HEK293 (cell line): ENCODE data around the gene CHRNE.

ENCODE experiments used
- CTCF ChIA-PET: fragments of 350-600 bp; formaldehyde crosslinking; extraction: SDS; loops from one replicate; lab custom pipeline; 2021; ENCODE audit warnings: antibody characterized with exemption; lab: Yijun Ruan, JAX
- POLR2A ChIA-PET: fragments of 300-600 bp; formaldehyde crosslinking; extraction: SDS; loops from one replicate; lab custom pipeline; 2020; ENCODE audit warnings: antibody characterized with exemption, inconsistent platforms; lab: Yijun Ruan, JAX
- H3K27ac ChIP-seq: fragments of 200-500 bp; sonication (Bioruptor generic); 2 replicates; pipeline ENCODE4 v1.5.1; 2014; ENCODE audit warnings: low read depth, low read length, control low read depth, inconsistent platforms; ENCODE audit errors: extremely low read depth
- H3K36me3 ChIP-seq, 2 experiments: fragments of 200-500 bp in 1 of 2; sonication (Bioruptor generic) in 1 of 2; 1 replicate in 1 of 2; 2 replicates in 1 of 2; pipeline ENCODE4 v1.5.1; 2014 to 2017; ENCODE audit warnings: inconsistent platforms in 2 of 2, low read length in 2 of 2; ENCODE audit not compliant: control insufficient read depth in 2 of 2, insufficient read depth in 1 of 2
- H3K4me1 ChIP-seq: fragments of 200-500 bp; sonication (Bioruptor generic); 2 replicates; pipeline ENCODE4 v1.5.1; 2014; ENCODE audit warnings: mild to moderate bottlenecking, low read length, inconsistent platforms; ENCODE audit not compliant: control insufficient read depth, insufficient read depth
- H3K4me3 ChIP-seq: 2 replicates; pipeline ENCODE4 v1.5.1; 2011; ENCODE audit warnings: low read depth, mild to moderate bottlenecking, control low read depth, low read length, moderate library complexity
- H3K9me3 ChIP-seq: fragments of 200-500 bp; sonication (Bioruptor generic); 2 replicates; pipeline ENCODE4 v1.5.1; 2014; ENCODE audit warnings: low read depth, low read length, inconsistent platforms; ENCODE audit not compliant: control insufficient read depth, insufficient read depth
- FEZF1 ChIP-seq: fragments of 450-650 bp; formaldehyde crosslinking; IDR thresholded peaks from 2 replicates; pipeline ENCODE4 v1.5.1; 2016; ENCODE audit warnings: missing biosample characterization, missing genetic modification characterization
- HOXD13 ChIP-seq: sonication (generic); formaldehyde crosslinking; IDR thresholded peaks from 2 replicates; pipeline ENCODE4 v1.8.0; 2022; ENCODE audit warnings: missing genetic modification reagents, borderline replicate concordance
- KLF1 ChIP-seq: fragments of 450-650 bp; formaldehyde crosslinking; IDR thresholded peaks from 2 replicates; pipeline ENCODE4 v1.5.1; 2016; ENCODE audit warnings: missing biosample characterization, missing genetic modification characterization
- KLF8 ChIP-seq: fragments of 450-650 bp; formaldehyde crosslinking; IDR thresholded peaks from 2 replicates; pipeline ENCODE4 v1.5.1; 2016; ENCODE audit warnings: missing biosample characterization, missing genetic modification characterization
- SETDB1 ChIP-seq: IDR thresholded peaks from one replicate; pipeline ENCODE4 v1.6.1; 2017; ENCODE audit warnings: mild to moderate bottlenecking, low read length, moderate library complexity, mixed read lengths; ENCODE audit not compliant: insufficient read length
- SP2 ChIP-seq: fragments of 450-650 bp; formaldehyde crosslinking; IDR thresholded peaks from 2 replicates; pipeline ENCODE4 v1.5.1; 2016; ENCODE audit warnings: missing biosample characterization, missing genetic modification characterization
- SP3 ChIP-seq: fragments of 450-650 bp; formaldehyde crosslinking; IDR thresholded peaks from 2 replicates; pipeline ENCODE4 v1.5.1; 2016; ENCODE audit warnings: missing biosample characterization, missing genetic modification characterization
- WT1 ChIP-seq: fragments of 450-650 bp; formaldehyde crosslinking; IDR thresholded peaks from 2 replicates; pipeline ENCODE4 v1.5.1; 2016; ENCODE audit warnings: missing biosample characterization, missing genetic modification characterization
- ZBTB20 ChIP-seq: fragments of 450-650 bp; formaldehyde crosslinking; IDR thresholded peaks from 2 replicates; pipeline ENCODE4 v1.5.1; 2016; ENCODE audit warnings: missing biosample characterization, missing genetic modification characterization
- ZBTB8A ChIP-seq: fragments of 450-650 bp; formaldehyde crosslinking; IDR thresholded peaks from 2 replicates; pipeline ENCODE4 v1.5.1; 2016; ENCODE audit warnings: missing biosample characterization, missing genetic modification characterization
- ZFP37 ChIP-seq: fragments of 450-650 bp; formaldehyde crosslinking; IDR thresholded peaks from 2 replicates; pipeline ENCODE4 v1.5.1; 2016; ENCODE audit warnings: missing biosample characterization, missing genetic modification characterization
- ZIC2 ChIP-seq: fragments of 450-650 bp; formaldehyde crosslinking; IDR thresholded peaks from 2 replicates; pipeline ENCODE4 v1.5.1; 2016; ENCODE audit warnings: missing biosample characterization, missing genetic modification characterization
- ZNF10 ChIP-seq: fragments of 450-650 bp; formaldehyde crosslinking; IDR thresholded peaks from 2 replicates; pipeline ENCODE4 v1.5.1; 2017; ENCODE audit warnings: missing biosample characterization, missing genetic modification characterization
- ZNF138 ChIP-seq: fragments of 450-650 bp; formaldehyde crosslinking; IDR thresholded peaks from 2 replicates; pipeline ENCODE4 v1.5.1; 2016; ENCODE audit warnings: missing biosample characterization, missing genetic modification characterization, borderline replicate concordance
- ZNF184 ChIP-seq: fragments of 450-650 bp; IDR thresholded peaks from 2 replicates; pipeline ENCODE4 v1.5.1; 2018; ENCODE audit warnings: missing biosample characterization, mild to moderate bottlenecking, missing genetic modification characterization
- ZNF19 ChIP-seq: fragments of 450-650 bp; formaldehyde crosslinking; IDR thresholded peaks from 2 replicates; pipeline ENCODE4; 2016; ENCODE audit warnings: missing biosample characterization, missing genetic modification characterization, low read depth
- ZNF266 ChIP-seq: fragments of 450-650 bp; formaldehyde crosslinking; IDR thresholded peaks from 2 replicates; pipeline ENCODE4 v1.5.1; 2016; ENCODE audit warnings: missing biosample characterization, missing genetic modification characterization, low read depth
- ZNF280D ChIP-seq: fragments of 450-650 bp; formaldehyde crosslinking; IDR thresholded peaks from 2 replicates; pipeline ENCODE4 v1.5.1; 2016; ENCODE audit warnings: missing biosample characterization, missing genetic modification characterization
- ZNF302 ChIP-seq: fragments of 450-650 bp; formaldehyde crosslinking; IDR thresholded peaks from 2 replicates; pipeline ENCODE4 v1.5.1; 2016; ENCODE audit warnings: missing biosample characterization, missing genetic modification characterization, low read depth
- ZNF335 ChIP-seq: fragments of 450-650 bp; formaldehyde crosslinking; conservative IDR thresholded peaks from 2 replicates; pipeline ENCODE4 v1.5.1; 2016; ENCODE audit warnings: missing biosample characterization, missing genetic modification characterization
- ZNF350 ChIP-seq: fragments of 450-650 bp; formaldehyde crosslinking; IDR thresholded peaks from 2 replicates; pipeline ENCODE4 v1.5.0; 2017; ENCODE audit warnings: missing biosample characterization, mild to moderate bottlenecking, missing genetic modification characterization
- ZNF394 ChIP-seq: fragments of 450-650 bp; formaldehyde crosslinking; IDR thresholded peaks from 2 replicates; pipeline ENCODE4 v1.5.1; 2016; ENCODE audit warnings: missing biosample characterization, missing genetic modification characterization, mild to moderate bottlenecking, moderate library complexity, borderline replicate concordance
- ZNF544 ChIP-seq: fragments of 450-650 bp; formaldehyde crosslinking; IDR thresholded peaks from 2 replicates; pipeline ENCODE4 v1.5.0; 2017; ENCODE audit warnings: missing biosample characterization, missing genetic modification characterization
- ZNF600 ChIP-seq: fragments of 450-650 bp; formaldehyde crosslinking; IDR thresholded peaks from 2 replicates; pipeline ENCODE4 v1.5.1; 2016; ENCODE audit warnings: missing biosample characterization, missing genetic modification characterization
- ZNF623 ChIP-seq: fragments of 450-650 bp; formaldehyde crosslinking; IDR thresholded peaks from 2 replicates; pipeline ENCODE4 v1.5.1; 2016; ENCODE audit warnings: missing biosample characterization, missing genetic modification characterization
- ZSCAN23 ChIP-seq: fragments of 450-650 bp; formaldehyde crosslinking; IDR thresholded peaks from 2 replicates; pipeline ENCODE4 v1.5.1; 2016; ENCODE audit warnings: missing biosample characterization, missing genetic modification characterization
- TF ChIP-seq, protein P1 (sequence below): fragments of 450-650 bp; formaldehyde crosslinking; IDR thresholded peaks from 2 replicates; pipeline ENCODE4 v1.5.1; 2016; ENCODE audit warnings: missing biosample characterization, missing genetic modification characterization
- TF ChIP-seq, protein P2 (sequence below): fragments of 450-650 bp; formaldehyde crosslinking; IDR thresholded peaks from 2 replicates; pipeline ENCODE4 v1.5.1; 2016; ENCODE audit warnings: missing biosample characterization, missing genetic modification characterization

CHRNE gene

GRCh38 chr17:4944554-4945175, 41.8 kb upstream of the CHRNE start:
- no peak overlapping the region for H3K4me3 ChIP-seq
- CTCF ChIA-PET = interaction anchor here (0.6 to 1.3 kb wide), 3 partner anchors 22 to 118 kb away, joined by 3 to 5 read pairs (median 3); partner anchors contain the start of gene CHRNE
- POLR2A ChIA-PET = interaction anchor here (0.6 to 17.9 kb wide), 5 partner anchors 10 to 77 kb away, joined by 3 to 358 read pairs (median 8); partner anchors contain the start of genes GP1BA and SPAG7
- H3K27ac ChIP-seq = peak overlapping the region; percentile 99
- 0 out of 2 replicates have a peak, but pooled peaks have one; percentile 49 for TF ChIP-seq ZNF394 (tag by site-specific recombination)
- TF ChIP-seq ZBTB20 = no peak
- peak; percentile 44 for TF ChIP-seq ZNF335 (tag by site-specific recombination)
- 0 out of 2 replicates have a peak, but pooled peaks have one; percentile 1 for TF ChIP-seq ZNF10 (tag by site-specific recombination)
- TF ChIP-seq, all 188 proteins: peak for 3
- Histone ChIP-seq H3K4me1 (peaks cover 19% of the 10 kb centered on the region), H3K9me3 (no peaks in the 10 kb centered on the region), H3K36me3 (peaks cover 38 to 60% of the 10 kb centered on the region in 2 experiments)

DNA sequence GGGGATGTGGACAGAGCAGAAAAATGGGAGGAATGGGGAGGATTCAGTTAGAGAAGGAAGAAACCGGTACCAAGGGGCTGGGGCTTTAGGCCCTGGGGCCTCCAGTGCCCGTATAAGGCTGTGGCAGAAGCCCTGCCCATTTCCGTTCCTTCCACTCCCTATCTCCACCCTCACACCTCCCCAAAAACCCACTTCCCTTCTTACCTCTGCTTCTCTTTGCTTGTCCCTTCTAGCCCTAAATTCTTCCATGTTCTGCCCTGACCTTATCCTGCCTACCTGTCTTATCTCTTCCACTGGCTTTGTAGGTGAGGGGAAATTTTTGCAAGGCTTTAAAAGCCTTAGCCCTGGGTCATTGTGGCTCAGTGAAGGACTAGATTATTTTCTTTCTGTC, 41.3 kb upstream of the CHRNE start:
- Histone ChIP-seq H3K4me3 (no peak overlapping the region), H3K27ac (peak overlapping the region; percentile 99), H3K4me1 (peaks cover 19% of the 10 kb centered on the region), H3K9me3 (no peaks in the 10 kb centered on the region), H3K36me3 (peaks cover 38 to 60% of the 10 kb centered on the region in 2 experiments)
- ChIA-PET CTCF (interaction anchor here (0.6 to 1.2 kb wide), 3 partner anchors 23 to 44 kb away, joined by 3 to 7 read pairs (median 4); partner anchors contain the start of gene CAMTA2), POLR2A (interaction anchor here (0.7 to 17.9 kb wide), 3 partner anchors 12 to 145 kb away, joined by 3 to 358 read pairs (median 8); partner anchors contain the start of genes GP1BA and SPAG7)
- peak; percentile 47; the same call in 1 of the 2 replicates for TF ChIP-seq KLF8 (tag by site-specific recombination)
- TF ChIP-seq ZNF302 = no peak
- TF ChIP-seq FEZF1 = no peak
- TF ChIP-seq SP3 (tag by site-specific recombination) = peak; percentile 46; the same call in 1 of the 2 replicates
- no peak for TF ChIP-seq ZIC2 (tag by site-specific recombination)
- TF ChIP-seq KLF1 (tag by site-specific recombination) = peak; percentile 55
- no peak for TF ChIP-seq ZNF184 (tag by site-specific recombination)
- TF ChIP-seq ZNF19 (tag by site-specific recombination) = no peak
- peak; percentile 87 for TF ChIP-seq ZNF623 (tag by site-specific recombination)
- no peak for TF ChIP-seq HOXD13 (CRISPR knock-in tag)
- TF ChIP-seq SETDB1 = no peak
- TF ChIP-seq ZSCAN23 = no peak
- no peak for TF ChIP-seq ZNF138 (tag by site-specific recombination)
- peak; percentile 56 for TF ChIP-seq SP2 (tag by site-specific recombination)
- TF ChIP-seq, protein P1, sequence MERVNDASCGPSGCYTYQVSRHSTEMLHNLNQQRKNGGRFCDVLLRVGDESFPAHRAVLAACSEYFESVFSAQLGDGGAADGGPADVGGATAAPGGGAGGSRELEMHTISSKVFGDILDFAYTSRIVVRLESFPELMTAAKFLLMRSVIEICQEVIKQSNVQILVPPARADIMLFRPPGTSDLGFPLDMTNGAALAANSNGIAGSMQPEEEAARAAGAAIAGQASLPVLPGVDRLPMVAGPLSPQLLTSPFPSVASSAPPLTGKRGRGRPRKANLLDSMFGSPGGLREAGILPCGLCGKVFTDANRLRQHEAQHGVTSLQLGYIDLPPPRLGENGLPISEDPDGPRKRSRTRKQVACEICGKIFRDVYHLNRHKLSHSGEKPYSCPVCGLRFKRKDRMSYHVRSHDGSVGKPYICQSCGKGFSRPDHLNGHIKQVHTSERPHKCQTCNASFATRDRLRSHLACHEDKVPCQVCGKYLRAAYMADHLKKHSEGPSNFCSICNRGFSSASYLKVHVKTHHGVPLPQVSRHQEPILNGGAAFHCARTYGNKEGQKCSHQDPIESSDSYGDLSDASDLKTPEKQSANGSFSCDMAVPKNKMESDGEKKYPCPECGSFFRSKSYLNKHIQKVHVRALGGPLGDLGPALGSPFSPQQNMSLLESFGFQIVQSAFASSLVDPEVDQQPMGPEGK (tag by site-specific recombination) = peak; percentile 51
- no peak for TF ChIP-seq ZNF350
- 0 out of 2 replicates have a peak, but pooled peaks have one; percentile 6 for TF ChIP-seq ZNF10 (tag by site-specific recombination)
- TF ChIP-seq WT1 (tag by site-specific recombination) = peak; percentile 53; the same call in 1 of the 2 replicates
- peak; percentile 24; the same call in 1 of the 2 replicates for TF ChIP-seq ZBTB8A
- no peak for TF ChIP-seq ZNF280D
- TF ChIP-seq, protein P2, sequence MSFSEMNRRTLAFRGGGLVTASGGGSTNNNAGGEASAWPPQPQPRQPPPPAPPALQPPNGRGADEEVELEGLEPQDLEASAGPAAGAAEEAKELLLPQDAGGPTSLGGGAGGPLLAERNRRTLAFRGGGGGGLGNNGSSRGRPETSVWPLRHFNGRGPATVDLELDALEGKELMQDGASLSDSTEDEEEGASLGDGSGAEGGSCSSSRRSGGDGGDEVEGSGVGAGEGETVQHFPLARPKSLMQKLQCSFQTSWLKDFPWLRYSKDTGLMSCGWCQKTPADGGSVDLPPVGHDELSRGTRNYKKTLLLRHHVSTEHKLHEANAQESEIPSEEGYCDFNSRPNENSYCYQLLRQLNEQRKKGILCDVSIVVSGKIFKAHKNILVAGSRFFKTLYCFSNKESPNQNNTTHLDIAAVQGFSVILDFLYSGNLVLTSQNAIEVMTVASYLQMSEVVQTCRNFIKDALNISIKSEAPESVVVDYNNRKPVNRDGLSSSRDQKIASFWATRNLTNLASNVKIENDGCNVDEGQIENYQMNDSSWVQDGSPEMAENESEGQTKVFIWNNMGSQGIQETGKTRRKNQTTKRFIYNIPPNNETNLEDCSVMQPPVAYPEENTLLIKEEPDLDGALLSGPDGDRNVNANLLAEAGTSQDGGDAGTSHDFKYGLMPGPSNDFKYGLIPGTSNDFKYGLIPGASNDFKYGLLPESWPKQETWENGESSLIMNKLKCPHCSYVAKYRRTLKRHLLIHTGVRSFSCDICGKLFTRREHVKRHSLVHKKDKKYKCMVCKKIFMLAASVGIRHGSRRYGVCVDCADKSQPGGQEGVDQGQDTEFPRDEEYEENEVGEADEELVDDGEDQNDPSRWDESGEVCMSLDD = no peak
- TF ChIP-seq ZNF544 (tag by site-specific recombination) = no peak
- no peak for TF ChIP-seq ZNF266 (tag by site-specific recombination)
- peak; percentile 48 for TF ChIP-seq ZNF600 (tag by site-specific recombination)
- TF ChIP-seq ZFP37 = no peak
